COLO668 (cell line): ENCODE results near the gene LRP6.
A peak's percentile ranks its signal among the peaks of the same experiment; 100 is the strongest.
"Not testable (repeated sequence)": the region's sequence is repeated elsewhere in the genome, so short reads cannot be mapped to it uniquely, and the experiment has no call there.

Experiments used
- DNase-seq: peaks from one replicate; lab custom pipeline; 2025; ENCODE audit not compliant: unreplicated experiment; lab: John Stamatoyannopoulos, UW

The LRP6 gene

GRCh38 chr12:12127304-12127703, 139.5 kb downstream of the LRP6 start:
- DNase-seq: no peak

GRCh38 chr12:12126551-12126950, 140.3 kb downstream of the LRP6 start:
- DNase-seq: no peak

GRCh38 chr12:12123036-12123604, 143.7 kb downstream of the LRP6 start:
- no peak for DNase-seq

- DNase-seq: no peak
These were observed 145.8 kb downstream of the LRP6 start for GRCh38 chr12:12121061-12121460.

GRCh38 chr12:12116677-12117076, 150.2 kb downstream of the LRP6 start:
- DNase-seq: no peak

GRCh38 chr12:12115514-12115913, 151.3 kb downstream of the LRP6 start:
- DNase-seq: no peak

- DNase-seq: not testable (repeated sequence)
These were observed 155.8 kb downstream of the LRP6 start for GRCh38 chr12:12110923-12111555.

GRCh38 chr12:12108441-12109058, 158.3 kb downstream of the LRP6 start:
- DNase-seq: no peak

- no peak for DNase-seq
These were observed 159.2 kb downstream of the LRP6 start for GRCh38 chr12:12107678-12108077.

GRCh38 chr12:12099102-12099501, 167.7 kb downstream of the LRP6 start:
- DNase-seq: no peak

GRCh38 chr12:12098691-12099015, 168.2 kb downstream of the LRP6 start:
- no peak for DNase-seq

GRCh38 chr12:12097891-12098690, 168.8 kb downstream of the LRP6 start:
- DNase-seq: no peak

- DNase-seq: no peak
These were observed 171.8 kb downstream of the LRP6 start for GRCh38 chr12:12095021-12095420.

GRCh38 chr12:12094481-12094880, 172.4 kb downstream of the LRP6 start:
- no peak for DNase-seq

- DNase-seq: peak; percentile 46
These were observed 174.7 kb downstream of the LRP6 start for GRCh38 chr12:12091977-12092663.

GRCh38 chr12:12091071-12091470, 175.8 kb downstream of the LRP6 start:
- DNase-seq: no peak

GRCh38 chr12:12088761-12089160, 178.1 kb downstream of the LRP6 start:
- no peak for DNase-seq

GRCh38 chr12:12088147-12088546, 178.7 kb downstream of the LRP6 start:
- DNase-seq: no peak

- DNase-seq: no peak
These were observed 179.2 kb downstream of the LRP6 start for GRCh38 chr12:12087693-12088034.

GRCh38 chr12:12086973-12087692, 179.7 kb downstream of the LRP6 start:
- no peak for DNase-seq

GRCh38 chr12:12086362-12086761, 180.5 kb downstream of the LRP6 start:
- no peak for DNase-seq
